HG02588 (cell line): ENCODE measurements around the gene LRRC9.
A peak's percentile ranks its signal among the peaks of the same experiment; 100 is the strongest.
"Not testable (repeated sequence)": the region's sequence is repeated elsewhere in the genome, so short reads cannot be mapped to it uniquely, and the experiment has no call there.

Experiments
- ATAC-seq: cut with Tn5 transposase; IDR thresholded peaks from one replicate; pipeline ENCODE4 v1.9.1; 2021; ENCODE audit warnings: mild to moderate bottlenecking, moderate library complexity; ENCODE audit not compliant: unreplicated experiment

Gene LRRC9

DNA sequence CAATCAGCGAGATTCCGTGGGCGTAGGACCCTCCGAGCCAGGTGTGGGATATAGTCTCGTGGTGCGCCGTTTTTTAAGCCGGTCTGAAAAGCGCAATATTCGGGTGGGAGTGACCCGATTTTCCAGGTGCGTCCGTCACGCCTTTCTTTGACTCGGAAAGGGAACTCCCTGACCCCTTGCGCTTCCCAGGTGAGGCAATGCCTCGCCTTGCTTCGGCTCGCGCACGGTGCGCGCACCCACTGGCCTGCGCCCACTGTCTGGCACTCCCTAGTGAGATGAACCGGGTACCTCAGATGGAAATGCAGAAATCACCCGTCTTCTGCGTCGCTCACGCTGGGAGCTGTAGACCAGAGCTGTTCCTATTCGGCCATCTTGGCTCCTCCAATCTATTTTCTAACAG is 32.2 kb downstream of the LRRC9 start:
- not testable (repeated sequence) for ATAC-seq

DNA sequence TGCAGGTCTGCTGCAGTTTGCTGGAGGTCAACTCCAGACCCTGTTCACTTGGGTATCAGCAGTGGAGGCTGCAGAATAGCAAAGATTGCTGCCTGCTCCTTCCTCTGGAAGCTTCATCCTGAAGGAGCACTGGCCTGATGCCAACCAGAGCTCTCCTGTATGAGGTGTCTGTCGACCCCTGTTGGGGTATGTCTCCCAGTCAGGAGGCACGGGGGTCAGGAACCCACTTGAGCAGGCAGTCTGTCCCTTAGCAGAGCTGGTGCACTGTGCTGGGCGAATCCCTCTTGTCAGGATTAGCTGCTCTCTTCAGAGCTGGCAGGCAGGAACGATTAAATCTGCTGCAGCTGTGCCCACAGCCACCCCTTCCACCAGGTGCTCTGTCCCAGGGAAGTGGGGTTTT is 37.9 kb downstream of the LRRC9 start:
- not testable (repeated sequence) for ATAC-seq

DNA sequence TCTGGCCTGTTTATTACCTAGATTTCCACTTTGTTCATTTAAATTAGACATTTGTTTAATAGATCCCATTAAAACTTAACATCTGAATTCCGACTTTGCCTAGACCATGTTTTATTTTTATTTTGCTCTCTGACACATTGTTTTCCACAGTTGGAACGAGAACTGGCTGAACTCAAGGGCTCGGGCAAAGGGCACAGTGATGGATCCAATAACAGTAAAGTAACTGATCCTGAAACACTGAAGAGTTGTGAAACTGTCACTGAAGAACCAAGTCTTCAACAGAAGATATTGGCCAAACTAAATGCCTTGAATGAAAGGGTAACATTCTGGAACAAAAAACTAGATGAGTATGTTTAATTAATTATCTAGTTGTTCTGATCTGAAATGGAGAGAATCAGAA is 39.7 kb downstream of the LRRC9 start:
- ATAC-seq, result no peak

DNA sequence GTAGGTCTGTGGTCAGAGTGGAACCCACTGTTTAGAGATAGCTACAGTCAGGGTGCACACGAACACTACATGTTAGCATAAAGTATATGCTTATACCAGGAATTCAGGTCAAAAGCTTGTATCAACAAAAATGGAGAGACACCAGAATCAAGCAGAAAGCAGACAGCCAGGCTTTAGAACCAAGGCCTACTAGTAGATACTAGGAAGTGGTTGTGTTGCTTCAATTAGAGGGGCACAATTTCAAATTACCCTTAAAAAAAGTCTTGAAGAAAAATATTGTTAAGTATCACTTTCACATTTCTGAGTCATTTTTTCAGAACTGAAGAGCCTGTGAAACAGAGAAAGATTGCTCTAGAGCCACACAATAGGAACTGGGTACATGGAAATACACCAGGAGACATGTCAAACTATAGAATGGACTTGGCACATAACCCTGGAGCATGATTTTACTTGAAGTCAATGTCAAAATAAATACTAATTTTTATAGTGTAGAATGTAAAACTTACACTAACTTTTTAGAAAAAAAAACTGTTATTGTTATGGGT is 41.6 kb downstream of the LRRC9 start:
- no peak for ATAC-seq

DNA sequence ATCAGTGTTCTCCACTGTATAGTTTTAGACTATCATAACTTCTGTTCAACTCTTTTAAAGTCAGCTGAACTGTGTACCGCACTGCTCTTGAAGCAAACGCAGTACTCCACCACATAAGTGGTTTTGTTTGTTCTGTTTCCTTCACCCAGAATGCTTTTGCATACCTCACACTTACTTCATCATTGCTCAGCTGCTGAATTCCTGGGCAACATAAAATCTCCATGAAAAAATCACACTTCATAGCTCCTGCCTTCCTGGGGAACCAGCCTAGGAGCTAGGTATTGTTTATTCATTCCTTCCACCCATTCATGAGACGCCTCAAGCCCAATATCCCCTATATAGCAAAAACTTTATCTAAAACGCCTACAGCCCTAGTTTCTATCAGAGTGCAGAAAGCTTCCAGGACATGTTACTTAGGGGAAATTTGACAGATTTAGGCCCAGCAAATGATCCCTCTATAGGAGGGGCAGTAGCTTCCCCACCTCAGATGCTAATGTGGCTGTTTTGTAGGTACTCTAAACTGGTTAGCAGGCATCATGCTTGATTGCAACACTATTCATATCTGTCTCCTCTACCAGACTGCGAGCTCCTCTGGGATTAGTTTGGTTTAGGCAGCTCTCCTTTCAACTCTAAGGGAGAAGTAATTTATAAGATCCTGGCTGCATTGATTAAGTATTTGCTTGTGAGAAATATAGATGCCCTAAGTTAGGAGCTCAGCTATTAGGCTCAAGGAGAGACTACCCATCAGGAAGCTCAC is 44.5 kb downstream of the LRRC9 start:
- ATAC-seq, result peak; percentile 14

DNA sequence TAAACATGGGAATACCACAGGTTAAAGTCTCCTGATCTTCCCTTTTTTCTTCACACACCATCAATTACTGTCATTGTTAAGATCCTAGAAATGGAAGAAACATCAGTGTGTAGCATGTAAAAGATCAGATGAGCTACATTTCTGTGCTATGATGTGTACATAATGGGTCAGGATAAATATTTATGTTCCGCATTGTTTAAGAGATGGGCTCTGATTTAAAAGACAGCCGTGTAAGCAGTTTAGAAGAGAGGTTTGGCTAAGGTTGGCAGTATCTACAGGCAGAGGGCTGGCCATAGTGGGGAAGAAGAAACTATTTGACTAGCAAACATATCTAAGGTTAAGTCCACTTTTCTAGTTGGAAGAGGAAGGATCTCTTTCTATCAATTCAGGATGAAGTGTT is 49.4 kb downstream of the LRRC9 start:
- ATAC-seq, result no peak

DNA sequence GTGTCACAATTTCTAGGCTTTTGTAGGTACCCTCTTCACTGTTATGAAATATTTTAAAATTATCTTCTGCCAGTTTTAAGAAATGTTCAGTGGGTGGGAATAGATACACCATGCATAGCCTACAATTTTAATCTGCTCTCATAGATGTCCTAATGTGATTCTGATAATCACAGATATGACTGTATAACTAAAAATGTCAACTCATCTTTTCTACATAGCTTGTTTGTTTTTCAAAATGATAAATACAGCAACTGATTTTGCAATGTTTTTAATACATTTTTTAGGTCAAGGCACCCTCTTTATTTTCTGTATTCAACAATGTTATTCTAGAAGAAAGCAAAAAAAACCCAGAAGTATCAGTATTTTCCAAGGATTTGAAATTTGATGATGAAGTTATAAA is 61.6 kb downstream of the LRRC9 start:
- no peak for ATAC-seq

DNA sequence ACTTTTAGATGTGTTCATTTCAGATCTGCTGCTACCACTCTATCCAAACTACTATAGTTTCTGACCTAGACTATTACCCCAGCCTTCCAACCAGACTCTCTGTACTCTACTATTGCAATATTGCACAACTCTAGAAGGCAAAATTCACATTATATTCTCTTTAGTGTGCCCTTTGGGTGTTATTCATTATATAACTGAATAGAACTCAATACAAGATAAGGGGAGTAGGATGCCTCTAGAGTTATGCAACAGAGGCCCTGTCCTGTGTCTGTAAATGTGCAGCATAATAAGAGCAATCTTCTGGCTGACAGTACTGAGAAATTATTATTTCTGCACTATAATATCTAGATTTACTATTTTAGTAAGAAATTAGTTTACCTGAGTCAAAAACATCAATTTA is 63.1 kb downstream of the LRRC9 start:
- no peak for ATAC-seq

DNA sequence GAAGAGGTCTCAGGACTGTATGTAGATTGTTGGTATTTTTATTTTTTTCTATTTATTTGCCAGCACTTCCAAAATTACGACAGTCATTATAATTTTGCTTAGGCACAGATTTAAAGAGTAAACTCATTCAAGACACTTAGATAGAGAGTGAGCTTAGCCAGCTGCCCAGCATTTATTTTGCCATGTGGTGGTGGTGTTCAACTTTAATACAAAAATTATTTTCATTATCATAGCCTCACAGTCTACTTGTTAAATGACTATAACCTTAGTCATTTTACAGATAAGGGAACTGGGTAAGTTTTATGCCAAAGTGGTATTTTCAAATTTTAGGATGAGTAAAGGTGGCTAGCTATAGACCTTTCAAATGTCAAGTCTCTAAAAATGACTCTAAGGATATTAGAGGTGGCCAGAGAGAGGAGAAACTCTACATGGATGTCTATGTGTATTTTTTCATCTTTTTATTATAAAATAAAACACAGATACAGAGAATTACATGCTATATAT is 66.7 kb downstream of the LRRC9 start:
- no peak for ATAC-seq

DNA sequence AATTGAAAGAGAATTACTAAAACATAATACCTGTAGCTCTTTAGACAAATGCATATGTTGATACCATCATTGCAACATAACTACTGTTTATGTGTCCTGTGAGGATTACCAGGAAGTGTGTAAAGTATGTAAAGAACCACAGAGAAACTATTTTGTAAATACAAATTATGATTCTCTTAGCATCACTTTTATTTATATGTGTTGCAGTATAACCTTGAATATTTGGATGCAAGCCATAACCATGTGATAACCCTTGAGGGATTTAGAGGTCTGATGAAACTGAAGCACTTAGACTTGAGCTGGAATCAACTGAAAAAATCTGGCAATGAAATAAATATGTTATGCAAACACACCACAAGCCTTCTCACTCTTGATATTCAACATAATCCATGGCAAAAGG is 77.5 kb downstream of the LRRC9 start:
- no peak for ATAC-seq

DNA sequence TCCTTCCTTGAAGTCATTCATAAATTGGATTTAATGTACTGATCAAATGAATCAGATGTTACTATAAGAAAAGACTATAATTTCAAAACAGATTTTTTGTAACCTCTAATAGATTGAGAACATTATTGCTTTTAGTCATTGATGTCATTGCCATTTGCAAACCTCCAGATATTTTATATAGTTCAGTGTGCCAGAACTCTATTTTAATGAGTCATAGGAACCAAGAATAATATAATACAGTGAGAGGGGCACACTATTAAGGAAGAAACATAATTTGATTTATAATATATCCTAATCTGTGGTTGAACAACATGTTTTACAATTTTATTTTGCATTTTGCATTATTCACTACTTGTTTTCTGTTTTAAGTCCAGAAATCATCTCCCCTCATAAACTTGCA is 78.0 kb downstream of the LRRC9 start:
- ATAC-seq, result no peak

DNA sequence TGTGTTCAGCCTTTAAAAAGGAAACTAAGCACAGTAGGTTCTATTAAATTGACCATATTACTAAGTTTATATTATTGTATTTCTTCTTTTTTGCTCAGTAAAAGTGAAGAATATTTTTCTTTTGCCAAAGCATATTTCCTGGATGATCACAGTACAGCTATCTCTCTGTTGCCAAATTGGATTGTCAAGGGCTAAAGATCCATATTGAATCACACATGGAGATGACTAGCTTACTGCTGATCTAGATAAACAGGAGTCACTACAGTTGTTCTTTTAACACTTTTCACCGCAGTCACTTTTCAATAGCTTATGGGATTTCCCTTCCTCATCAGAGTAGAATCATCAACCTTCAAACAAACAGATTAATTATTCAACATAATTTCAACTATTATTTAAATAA is 78.6 kb downstream of the LRRC9 start:
- no peak for ATAC-seq

DNA sequence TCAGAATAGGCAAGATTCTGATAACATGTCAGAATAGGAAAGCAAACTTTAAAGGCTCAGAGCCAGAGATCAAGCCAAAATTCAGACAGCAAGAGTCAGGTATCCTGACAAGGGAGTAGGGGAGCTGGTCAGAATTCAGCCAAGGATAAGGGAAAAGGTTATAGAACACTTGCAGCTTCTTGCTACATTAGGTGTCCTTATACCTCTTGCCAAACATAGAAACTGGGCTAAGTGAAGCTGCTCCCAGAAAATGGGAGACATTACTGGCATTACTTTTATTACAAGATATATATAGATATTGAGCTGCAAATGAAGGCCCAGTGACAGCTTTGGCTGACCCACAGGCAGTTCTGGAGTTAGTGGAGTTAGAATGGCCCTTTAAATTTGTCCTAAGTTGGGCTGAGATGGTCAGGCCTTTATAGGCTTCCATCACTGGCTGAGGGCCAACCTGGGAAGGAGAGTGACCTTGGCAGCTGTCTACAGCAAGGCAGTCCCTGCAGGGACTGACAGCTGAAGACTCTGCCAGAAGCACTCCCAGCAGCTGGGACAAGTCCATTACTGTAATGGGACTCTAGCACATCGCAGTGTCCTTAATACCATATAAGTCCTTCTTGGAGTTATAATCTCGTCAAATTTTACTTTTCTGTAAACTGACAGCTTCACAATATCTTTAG is 83.0 kb downstream of the LRRC9 start:
- no peak for ATAC-seq

DNA sequence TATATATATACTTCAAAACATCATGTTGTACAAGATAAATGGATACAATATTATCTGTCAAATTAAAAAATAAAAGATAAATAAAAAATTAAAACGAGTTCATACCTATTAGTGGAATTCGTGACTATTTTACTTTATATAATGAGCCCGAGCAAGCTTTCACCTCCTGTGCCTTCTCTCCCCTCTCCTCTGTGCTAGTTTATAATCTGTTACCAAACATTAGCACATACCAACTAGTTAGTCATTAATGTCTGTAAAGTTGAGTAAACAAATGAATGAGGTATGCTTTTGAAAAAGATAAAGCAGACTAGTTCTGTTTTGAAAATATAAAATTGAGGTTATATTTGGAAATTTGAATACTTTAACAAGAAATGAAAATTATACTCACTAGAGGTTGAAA is 84.0 kb downstream of the LRRC9 start:
- no peak for ATAC-seq

DNA sequence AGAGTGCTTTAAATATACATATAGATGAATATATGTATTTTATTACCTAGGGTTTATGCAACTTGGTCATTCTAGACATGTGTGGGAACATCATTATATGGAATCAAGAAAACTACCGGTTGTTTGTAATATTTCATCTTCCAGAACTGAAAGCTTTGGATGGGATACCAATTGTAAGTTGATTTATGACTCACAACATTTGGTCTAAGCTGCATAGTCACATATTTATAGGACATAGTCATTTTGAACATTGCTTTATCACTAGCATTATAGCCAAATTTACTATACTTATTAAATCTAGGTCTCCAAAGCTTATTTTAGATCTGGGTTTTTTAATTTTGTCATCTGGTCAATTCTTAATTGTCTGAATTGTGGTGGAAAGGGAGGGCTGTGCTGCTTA is 88.1 kb downstream of the LRRC9 start:
- no peak for ATAC-seq

DNA sequence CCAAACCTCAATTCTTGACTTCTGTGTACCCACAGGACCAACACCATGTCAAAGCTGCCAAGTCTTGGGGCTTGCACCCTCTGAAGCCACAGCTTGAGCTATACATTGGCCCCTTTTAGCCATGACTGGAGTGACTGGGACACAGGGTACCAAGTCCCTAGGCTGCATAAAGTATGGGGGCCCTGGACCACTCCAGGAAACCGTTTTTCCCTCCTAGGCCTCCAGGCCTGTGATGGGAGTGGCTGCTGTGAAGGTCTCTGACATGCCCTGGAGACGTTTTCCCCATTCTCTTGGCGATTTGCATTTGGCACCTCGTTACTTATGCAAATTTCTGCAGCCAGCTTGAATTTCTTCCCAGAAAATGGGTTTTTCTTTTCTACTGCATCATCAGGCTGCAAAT is 90.3 kb downstream of the LRRC9 start:
- ATAC-seq, result not testable (repeated sequence)

DNA sequence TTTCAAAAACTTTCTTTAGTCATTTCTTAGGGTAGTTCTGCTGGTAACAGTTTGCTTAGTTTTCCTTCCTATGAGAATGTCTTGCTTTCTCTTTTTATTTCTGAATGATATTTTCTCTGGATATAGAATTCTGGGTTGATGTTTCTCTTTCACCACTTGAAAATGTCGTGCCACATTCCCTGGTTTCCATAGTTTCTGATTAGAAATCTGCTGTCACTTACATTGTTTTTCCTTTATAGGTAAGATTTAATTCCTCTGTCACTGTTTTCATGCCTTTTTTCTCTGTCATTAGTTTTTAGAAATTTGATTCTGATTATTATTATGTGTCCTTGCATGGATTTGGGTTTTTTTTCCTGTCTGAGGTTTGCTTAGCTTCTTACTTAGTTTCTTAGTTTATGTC is 94.5 kb downstream of the LRRC9 start:
- no peak for ATAC-seq

DNA sequence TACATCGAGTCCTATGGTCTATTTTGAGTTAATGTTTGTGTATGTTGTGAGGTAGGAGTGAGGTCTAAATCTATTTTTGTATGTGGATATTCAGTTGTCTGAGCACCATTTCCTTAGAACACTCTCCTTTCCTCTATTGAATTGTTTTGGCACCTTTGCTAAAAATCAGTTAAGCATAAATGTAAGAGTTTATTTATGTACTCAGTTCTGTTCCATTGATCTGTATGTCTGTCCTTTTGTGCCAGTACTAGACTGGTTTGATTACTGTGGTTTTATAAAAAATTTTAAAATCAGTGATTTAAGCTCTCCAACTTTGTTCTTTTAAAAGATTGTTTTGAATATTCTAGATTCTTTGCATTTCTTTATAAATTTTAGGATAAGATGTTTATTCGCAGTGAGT is 101.7 kb downstream of the LRRC9 start:
- no peak for ATAC-seq

DNA sequence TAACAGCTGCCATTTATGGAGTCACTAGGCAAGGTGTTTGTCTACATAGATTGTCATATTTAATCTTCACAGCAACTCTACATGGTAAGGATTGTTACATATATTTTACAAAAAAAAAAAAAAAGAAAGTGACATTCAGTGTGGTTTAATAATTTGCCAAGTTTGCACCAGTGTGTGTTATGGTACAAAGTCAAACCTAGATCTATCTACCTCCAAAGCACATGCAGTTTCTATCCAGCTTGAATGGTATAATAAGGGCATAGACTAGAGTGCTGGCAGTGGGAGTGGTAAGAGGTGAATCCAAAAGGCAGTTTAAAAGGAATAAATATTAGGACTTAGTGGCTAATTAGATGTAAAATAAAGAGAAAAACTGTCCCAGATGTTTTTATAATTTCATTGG is 105.6 kb downstream of the LRRC9 start:
- no peak for ATAC-seq

DNA sequence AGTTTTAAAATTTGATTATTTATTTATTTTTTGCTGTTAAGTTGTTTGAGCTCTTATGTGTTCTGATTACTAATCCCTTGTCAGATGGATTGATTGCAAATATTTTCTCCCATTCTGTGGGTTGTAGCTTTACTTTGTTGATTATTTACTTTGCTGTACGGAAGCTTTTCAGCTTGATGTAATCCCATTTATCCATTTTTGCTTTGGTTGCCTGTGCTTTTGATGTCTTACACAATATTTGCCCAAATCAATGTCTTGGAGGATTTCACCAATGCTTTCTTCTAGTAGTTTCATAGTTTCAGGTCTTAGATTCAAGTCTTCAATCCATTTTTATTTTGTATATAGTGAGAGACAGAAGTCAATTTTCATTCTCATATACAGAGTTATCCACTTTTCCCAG is 115.2 kb downstream of the LRRC9 start:
- no peak for ATAC-seq

DNA sequence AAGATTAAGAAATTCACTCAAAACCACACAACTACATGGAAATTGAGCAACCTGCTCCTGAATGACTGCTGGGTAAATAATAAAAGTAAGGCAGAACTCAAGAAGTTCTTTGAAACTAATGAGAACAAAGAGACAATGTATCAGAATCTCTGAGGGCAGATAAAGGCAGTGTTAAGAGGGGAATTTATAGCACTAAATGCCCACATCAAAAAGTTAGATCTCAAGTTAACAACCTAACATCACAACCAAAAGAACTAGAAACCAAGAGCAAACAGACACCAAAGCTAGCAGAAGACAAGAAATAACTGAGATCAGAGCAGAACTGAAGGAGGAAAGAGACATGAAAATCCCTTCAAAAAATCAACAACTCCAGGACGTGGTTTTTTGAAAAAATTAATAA is 128.0 kb downstream of the LRRC9 start:
- ATAC-seq, result not testable (repeated sequence)

DNA sequence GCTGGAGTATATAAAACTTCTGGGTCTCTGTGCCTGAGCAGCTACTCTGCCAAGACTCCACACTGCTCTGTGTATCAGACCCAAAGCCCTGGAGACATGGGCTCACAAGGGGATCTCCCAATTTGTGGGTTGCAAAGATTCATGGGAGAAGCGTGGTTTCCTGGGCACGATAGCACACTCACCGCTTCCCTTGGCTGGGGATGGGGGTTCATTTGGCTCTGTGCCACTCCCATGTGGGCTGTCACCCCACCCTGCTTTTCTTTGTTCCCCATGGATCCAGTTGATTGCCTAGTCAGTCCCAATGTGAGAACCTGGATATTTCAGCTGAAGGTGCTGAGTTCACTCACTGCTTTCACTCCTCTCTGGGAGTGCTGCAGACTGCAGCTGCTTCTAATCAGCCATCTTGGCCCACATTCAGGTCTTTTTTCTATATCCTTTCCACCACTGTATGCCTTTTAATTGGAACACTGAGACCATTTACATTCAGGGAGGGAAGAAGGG is 131.8 kb downstream of the LRRC9 start:
- no peak for ATAC-seq
